ENCODE data around the gene MLN.
A peak's percentile ranks its signal among the peaks of the same experiment; 100 is the strongest.

Gene MLN

DNA sequence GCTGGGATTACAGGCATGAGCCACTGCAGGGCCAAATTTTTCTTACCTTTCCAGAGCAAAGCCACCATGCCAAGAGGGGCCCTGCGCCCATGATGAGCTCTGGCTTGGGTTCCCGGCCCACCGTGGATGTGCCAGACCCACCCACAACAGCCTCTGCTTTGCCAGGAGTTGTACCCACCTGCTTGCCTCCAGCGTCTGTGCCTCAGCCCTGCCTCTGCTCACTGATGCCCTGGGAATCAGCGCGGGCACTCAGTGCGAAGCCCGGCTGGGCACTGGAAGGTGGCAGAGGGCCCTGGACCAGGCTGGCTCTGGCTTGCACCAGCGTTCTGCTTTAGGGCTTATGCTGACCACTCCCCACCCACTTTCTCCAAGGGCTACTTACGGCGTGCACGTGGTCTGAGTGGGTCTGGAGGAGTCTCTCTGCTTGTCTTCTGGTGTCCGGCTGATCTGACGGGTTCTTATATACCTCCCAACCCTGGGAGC is at the start of gene MLN:
Gene MLN, minus strand, starts transcription at position 433 of the 483 bp plus-strand sequence. CDS start 2,840 bp downstream, outside the sequence.
- ATAC-seq, result no peak
- no peak for DNase-seq

DNA sequence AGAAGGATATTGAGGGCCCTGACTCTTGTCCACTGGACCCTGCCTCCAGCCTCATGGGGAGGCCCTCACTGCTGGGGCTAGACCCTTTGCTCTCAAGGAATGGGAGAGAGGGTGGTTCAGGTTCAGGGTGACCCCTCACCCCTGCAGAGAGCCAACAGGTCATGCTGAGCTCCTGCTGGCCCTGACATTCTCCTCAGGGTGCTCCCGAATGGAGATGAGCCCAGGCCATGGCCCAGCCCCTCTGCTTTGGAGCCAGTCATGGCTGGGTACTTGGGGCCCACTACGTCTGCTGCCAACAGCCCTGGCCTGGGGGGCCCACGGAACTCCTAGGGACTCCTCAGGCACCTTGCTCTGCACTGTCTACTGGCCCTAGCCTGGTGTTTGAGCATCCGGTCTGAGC is 49.2 kb upstream of the MLN start:
- DNase-seq, result no peak
- no peak for ATAC-seq

- ATAC-seq, result no peak
- DNase-seq, result no peak
Measured at GRCh38 chr6:33851959-33852358, 48.2 kb upstream of the MLN start.

DNA sequence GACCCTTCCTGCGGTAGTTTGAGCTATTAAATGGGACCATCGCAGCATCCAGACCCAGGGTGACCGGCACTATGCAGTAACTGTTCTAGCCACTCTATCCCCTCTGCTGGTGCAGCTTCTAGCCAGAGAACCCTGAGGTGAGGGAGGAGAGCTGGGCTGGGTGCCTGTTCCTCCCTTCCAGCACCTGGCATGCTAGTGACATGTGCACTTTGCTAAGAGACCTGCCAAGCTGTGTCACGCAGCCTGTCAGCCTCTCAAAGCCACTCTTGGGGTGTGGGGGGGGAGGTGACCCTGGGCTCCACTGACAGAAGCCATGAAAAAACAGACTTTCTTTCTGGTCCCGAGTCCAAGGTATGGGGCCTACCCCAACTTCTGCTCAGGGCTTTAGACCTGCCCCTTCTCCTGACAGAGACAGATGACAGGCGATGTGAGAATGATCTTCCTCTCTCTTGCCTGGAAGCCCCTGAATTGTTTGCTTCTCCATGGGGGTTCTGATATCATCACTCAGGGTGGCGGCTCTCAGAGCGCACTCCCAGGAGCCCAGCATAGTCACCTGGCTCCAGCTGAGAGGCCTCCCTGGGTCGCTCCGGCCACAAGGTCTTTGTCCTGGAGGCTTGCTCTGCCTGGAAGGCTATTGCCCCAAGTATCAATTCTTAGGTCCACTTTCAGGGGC is 47.2 kb upstream of the MLN start:
- DNase-seq (no peak), ATAC-seq (no peak)

- DNase-seq (no peak), ATAC-seq (no peak)
Measured at GRCh38 chr6:33850296-33850695, 46.5 kb upstream of the MLN start.

GRCh38 chr6:33849500-33850075 is 45.8 kb upstream of the MLN start:
- DNase-seq, result no peak
- no peak for ATAC-seq

DNA sequence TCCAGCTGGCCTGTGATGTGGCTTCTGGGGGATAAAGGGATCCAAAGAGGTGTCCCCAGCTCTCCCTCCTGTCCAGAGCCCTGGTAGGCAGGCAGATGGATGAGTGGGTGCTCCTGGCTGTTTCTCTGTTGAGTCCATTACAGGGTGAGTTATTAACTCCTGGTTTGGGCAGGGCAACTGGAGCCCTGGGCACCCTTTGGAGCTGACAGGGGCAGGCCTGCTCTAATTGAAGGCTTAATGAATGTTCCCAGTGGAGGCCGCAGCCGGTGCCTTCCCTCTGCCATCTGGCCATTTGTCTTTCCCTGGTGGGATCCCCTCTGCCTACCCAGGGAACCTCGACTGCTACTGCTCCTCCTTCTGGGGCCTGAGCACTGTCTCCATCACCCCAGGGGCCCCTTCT is 44.7 kb upstream of the MLN start:
- DNase-seq, result no peak
- no peak for ATAC-seq

- ATAC-seq (no peak), DNase-seq (no peak)
Measured at GRCh38 chr6:33847867-33848266, 44.1 kb upstream of the MLN start.

- DNase-seq (no peak), ATAC-seq (no peak)
Measured at GRCh38 chr6:33847078-33847477, 43.3 kb upstream of the MLN start.

DNA sequence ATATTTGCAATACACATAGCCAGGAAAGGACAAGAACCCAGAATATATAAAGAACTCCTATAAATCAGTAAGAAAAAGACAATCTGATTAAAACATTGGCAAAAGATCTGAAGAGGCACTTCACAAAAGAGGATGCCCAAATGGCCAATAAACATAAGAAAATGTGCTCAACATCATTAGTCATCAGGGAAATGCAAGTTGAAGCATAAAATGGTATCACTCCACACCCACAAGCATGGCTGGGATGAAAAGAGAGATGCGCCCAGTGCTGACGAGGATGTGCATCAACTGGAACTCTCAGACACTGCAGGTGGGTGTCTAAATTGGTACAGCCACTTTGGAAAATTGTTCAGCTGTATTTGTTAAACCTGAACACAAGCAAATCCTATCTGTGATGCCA is 42.4 kb upstream of the MLN start:
- ATAC-seq, result no peak
- DNase-seq, result no peak

- ATAC-seq (no peak), DNase-seq (no peak)
Measured at GRCh38 chr6:33845031-33845745, 41.4 kb upstream of the MLN start.

GRCh38 chr6:33843131-33844121 is 39.6 kb upstream of the MLN start:
- DNase-seq, result no peak
- ATAC-seq, result no peak

- no peak for DNase-seq
- no peak for ATAC-seq
Measured at GRCh38 chr6:33841868-33842267, 38.1 kb upstream of the MLN start.

DNA sequence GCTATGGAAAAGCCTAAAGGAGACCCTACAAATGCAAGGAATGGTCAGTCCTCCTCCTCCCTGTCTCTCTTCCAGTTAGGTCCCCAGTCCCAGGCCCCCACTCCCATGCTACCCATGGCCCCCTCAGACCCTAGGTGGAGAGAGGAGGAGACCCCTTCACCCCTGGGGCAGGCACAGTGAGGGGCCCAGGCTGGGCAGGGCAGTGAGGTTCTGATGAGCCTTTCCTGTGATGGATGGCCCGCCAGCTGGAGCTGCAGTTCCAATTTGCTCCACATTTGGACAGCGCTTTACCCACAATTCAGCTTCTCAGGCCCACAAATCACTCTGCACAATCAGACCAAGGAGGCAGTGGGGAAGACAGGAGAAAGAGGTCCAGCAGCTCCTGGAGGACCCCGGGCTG is 37.3 kb upstream of the MLN start:
- DNase-seq, result no peak
- no peak for ATAC-seq

DNA sequence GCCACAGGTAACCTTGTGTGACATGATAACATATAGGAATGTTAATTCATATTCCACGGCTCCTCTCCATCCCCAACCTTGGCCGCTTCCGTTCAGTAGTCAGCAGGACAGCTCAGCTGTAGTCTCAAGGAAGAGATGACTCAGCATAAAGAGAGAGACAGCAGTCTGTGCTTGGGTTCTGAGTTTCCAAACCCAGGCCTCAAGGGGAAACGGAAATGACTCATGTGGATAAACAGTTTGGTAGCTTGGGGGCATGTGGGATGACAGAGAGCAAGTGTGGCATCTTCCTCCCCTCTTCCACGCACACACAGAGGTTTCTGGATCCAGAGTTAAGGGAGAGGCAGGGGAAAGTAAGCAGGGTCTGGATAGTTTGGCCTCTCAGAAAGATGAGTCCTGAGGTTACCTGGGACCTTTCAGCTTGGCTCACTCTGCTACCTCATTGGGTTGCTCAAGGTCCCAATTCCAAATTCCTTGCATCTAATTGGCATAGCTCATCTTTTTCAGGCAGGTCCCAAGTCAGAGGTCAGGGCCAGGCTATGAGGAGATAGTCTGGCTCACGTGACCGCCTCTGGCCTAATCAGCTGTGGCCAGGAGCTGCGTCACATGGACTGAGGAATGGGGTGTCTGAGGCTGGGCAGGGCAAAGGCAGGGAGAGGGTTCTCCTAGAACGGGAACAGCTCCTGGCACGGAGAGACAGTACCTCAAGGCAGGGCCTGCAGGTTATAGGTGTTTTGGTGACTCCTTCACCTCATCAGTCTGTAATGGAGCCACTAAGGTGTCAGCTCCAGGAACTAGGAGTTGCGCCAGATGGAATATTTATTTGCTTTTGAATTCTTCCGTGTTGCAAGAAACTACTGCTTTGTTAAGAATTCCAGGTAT is 36.5 kb upstream of the MLN start:
- peak; percentile 37 for DNase-seq
- peak; percentile 93 for ATAC-seq

DNA sequence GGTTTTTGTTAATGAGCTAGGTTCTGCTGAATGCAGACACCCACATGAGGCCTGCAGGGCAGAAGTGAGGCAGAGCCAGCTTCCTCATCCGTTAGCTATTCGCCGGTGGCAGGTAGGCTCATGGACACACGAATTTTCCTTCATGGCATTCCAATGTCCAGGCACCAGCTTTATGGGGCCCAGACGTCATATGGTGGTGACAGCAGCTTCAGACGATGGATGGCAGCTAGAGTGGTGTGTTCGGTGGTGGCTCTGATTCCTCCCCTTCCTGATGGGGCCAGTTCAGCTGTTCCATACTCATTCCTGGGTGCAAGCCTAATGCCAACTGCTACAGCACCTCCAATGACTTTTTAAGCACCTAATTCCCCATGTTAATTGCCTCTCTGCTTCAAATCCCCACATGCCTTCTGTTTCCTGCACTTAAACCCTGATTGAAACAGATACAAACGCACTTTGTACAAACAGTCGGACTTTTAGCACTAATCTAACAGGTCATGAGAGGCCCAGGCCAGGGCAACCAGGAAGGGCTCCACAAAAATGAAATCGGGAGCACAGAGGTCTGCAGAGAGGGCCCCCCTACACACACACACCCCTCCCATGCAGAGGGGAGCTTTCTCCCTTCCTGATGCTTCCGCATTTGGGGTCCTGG is 35.7 kb upstream of the MLN start:
- DNase-seq (no peak), ATAC-seq (no peak)

DNA sequence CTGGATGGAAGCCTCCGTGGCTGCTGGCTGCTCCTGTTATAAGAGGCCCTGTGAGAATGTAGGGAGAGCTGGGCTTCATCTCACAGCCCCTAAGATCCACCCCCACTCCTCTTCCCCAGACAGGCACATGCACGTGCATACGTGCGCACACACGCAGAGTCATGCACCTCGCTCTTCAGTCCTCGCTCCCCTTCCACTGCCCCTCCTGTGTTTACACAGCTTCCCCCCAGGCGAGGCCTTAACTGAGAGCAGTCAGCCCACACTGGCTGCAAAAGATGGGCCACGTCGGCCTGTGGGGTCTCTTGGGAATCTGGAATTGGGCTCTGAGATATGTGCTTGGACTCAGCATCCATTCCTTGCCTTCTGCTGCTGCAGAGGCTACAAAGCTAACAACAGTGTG is 35.2 kb upstream of the MLN start:
- no peak for ATAC-seq
- no peak for DNase-seq

- ATAC-seq (no peak), DNase-seq (no peak)
Measured at GRCh38 chr6:33837971-33838665, 34.3 kb upstream of the MLN start.

DNA sequence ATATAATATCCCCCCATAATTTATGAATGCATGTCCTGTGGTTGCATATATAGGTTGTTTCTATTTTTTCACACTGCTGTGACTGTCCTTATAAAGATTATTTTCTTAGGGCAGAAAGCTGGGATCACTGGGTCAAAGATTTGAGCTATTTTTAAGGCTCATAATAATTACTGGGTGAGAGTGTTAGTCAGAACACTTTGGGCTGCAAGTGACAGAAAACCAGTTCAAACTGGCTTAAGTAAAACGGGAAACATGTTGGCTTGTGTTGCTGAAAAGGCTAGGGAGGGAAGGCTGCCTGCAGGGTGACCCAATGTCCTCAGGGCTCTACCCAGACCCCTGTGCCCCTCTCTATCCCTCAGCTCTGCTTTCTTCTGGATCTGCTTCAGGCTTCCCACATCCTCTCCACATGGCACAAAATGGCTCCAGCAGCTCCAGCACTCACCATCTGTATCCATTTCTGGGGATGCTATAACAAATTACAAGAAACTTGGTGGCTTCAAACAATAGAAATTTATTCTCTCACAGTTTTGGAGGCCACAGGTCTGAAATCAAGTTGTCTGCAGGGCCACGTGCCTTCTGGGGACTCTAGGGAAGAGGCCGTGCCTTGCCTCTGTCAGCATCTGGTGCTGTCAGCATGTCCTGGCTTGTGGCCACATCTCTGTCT is 33.1 kb upstream of the MLN start:
- no peak for DNase-seq

More for the DNA sequence above, 33.1 kb upstream of the MLN start:
- no peak for ATAC-seq
